ENCODE data around the gene GSE1.

GRCh38 chr16:85720302-85720637, 107.1 kb downstream of the GSE1 start:
- TF ChIP-seq CTCF (IDR thresholded peaks at IDR 0.05): no peak
- TF ChIP-seq POLR2A (IDR thresholded peaks at IDR 0.05): no peak
